ENCODE data around the gene MINPP1.
"Not testable (repeated sequence)": the region's sequence is repeated elsewhere in the genome, so short reads cannot be mapped to it uniquely, and the experiment has no call there.

- not testable (repeated sequence) for TF ChIP-seq EZH2phosphoT487 (IDR thresholded peaks at IDR 0.05; ENCODE audit: borderline replicate concordance, low read depth); USF1 (IDR thresholded peaks at IDR 0.05; ENCODE audit: borderline replicate concordance, low read depth); POLR2AphosphoS5 (IDR thresholded peaks at IDR 0.05; ENCODE audit: low read depth, low read length)
- TF ChIP-seq, protein P1, sequence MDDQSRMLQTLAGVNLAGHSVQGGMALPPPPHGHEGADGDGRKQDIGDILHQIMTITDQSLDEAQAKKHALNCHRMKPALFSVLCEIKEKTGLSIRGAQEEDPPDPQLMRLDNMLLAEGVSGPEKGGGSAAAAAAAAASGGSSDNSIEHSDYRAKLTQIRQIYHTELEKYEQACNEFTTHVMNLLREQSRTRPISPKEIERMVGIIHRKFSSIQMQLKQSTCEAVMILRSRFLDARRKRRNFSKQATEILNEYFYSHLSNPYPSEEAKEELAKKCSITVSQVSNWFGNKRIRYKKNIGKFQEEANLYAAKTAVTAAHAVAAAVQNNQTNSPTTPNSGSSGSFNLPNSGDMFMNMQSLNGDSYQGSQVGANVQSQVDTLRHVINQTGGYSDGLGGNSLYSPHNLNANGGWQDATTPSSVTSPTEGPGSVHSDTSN (IDR thresholded peaks at IDR 0.05) = not testable (repeated sequence)
Observed at GRCh38 chr10:87592920-87593319, 88.2 kb downstream of the MINPP1 start.

Measured in SK-N-SH (cell line).